ENCODE measurements around the gene SERPINB6.

The SERPINB6 gene

DNA sequence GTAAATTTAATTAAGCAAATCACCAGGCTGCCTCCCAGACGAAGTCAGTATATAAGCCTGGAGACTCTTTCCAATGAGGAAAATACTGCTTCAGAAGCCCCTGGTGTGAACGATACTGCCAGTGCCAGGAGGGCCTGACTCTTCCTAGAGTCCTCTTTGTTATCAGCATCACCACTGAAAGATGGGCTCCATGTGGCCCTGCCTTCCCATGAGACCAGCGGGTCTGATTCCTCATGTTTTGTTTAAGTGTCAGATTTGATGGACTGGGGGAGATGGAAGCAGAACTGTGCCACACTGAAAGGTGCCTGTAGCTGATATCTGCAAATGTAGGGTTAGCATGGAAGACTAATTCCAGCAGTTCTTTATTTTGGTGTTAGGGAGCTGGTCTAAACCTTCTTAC is 36.2 kb upstream of the SERPINB6 start:
- peaks cover 67% of the 10 kb centered on the region for H3K36me3 ChIP-seq (ENCODE audit: insufficient read depth, low read length)
- H3F3A ChIP-seq (ENCODE audit: insufficient read depth, low read length) = no peaks in the 10 kb centered on the region
- H3K9me3 ChIP-seq (ENCODE audit: low read length) = peaks cover 16% of the 10 kb centered on the region
- TF ChIP-seq, protein P1, sequence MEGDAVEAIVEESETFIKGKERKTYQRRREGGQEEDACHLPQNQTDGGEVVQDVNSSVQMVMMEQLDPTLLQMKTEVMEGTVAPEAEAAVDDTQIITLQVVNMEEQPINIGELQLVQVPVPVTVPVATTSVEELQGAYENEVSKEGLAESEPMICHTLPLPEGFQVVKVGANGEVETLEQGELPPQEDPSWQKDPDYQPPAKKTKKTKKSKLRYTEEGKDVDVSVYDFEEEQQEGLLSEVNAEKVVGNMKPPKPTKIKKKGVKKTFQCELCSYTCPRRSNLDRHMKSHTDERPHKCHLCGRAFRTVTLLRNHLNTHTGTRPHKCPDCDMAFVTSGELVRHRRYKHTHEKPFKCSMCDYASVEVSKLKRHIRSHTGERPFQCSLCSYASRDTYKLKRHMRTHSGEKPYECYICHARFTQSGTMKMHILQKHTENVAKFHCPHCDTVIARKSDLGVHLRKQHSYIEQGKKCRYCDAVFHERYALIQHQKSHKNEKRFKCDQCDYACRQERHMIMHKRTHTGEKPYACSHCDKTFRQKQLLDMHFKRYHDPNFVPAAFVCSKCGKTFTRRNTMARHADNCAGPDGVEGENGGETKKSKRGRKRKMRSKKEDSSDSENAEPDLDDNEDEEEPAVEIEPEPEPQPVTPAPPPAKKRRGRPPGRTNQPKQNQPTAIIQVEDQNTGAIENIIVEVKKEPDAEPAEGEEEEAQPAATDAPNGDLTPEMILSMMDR (IDR thresholded peaks at IDR 0.05; ENCODE audit: low read length) = no peak
- TF ChIP-seq EZH2 (IDR thresholded peaks at IDR 0.05; ENCODE audit: borderline replicate concordance, low read length) = no peak
- no peaks in the 10 kb centered on the region for H3K79me2 ChIP-seq (ENCODE audit: insufficient read depth, low read length)
- H3K27ac ChIP-seq (ENCODE audit: low read depth, low read length, poor library complexity, severe bottlenecking) = no peak overlapping the region
- no peak overlapping the region for H3K9ac ChIP-seq (ENCODE audit: low read length)
- no peaks in the 10 kb centered on the region for H4K20me1 ChIP-seq (ENCODE audit: insufficient read depth, low read length)
- no peak overlapping the region for H3K4me2 ChIP-seq (ENCODE audit: low read length)
- H3K4me3 ChIP-seq (ENCODE audit: low read depth, low read length, poor library complexity, severe bottlenecking) = no peak overlapping the region
- no peaks in the 10 kb centered on the region for H3K4me1 ChIP-seq (ENCODE audit: insufficient read depth, low read length, severe bottlenecking)
- H3K27me3 ChIP-seq (ENCODE audit: insufficient read depth, low read length) = no peaks in the 10 kb centered on the region
- H3K9me2 ChIP-seq (ENCODE audit: low read depth, low read length) = no peaks in the 10 kb centered on the region
- H2AFZ ChIP-seq (ENCODE audit: low read length) = no peak overlapping the region

DNA sequence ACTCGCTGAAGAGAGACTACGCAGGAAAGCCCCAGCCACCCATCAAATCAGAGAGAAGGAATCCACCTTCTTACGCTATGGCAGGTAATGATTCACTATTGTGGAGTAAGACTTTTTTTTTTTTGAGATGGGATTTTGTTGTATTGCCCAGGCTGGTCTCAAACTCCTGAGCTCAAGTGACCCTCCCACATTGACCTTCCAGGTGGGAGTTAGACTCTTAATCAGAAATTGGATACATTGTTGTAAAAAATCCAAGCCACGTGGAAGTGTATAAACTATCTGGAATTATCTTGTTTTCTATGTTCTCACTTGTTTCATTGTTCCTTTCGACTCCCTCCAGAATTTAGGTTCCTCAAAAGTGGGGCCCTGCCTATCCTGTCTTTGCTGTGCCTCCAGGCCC is 35.1 kb upstream of the SERPINB6 start:
- H3K27ac ChIP-seq (ENCODE audit: low read depth, low read length, poor library complexity, severe bottlenecking) = no peak overlapping the region
- H3K9me2 ChIP-seq (ENCODE audit: low read depth, low read length) = no peaks in the 10 kb centered on the region
- H2AFZ ChIP-seq (ENCODE audit: low read length) = no peak overlapping the region
- H3F3A ChIP-seq (ENCODE audit: insufficient read depth, low read length) = 0 out of 2 replicates have a peak, but pooled peaks cover 2% of the 10 kb centered on the region
- H4K20me1 ChIP-seq (ENCODE audit: insufficient read depth, low read length) = no peaks in the 10 kb centered on the region
- no peaks in the 10 kb centered on the region for H3K79me2 ChIP-seq (ENCODE audit: insufficient read depth, low read length)
- no peaks in the 10 kb centered on the region for H3K27me3 ChIP-seq (ENCODE audit: insufficient read depth, low read length)
- H3K4me2 ChIP-seq (ENCODE audit: low read length) = no peak overlapping the region
- TF ChIP-seq, protein P1 (IDR thresholded peaks at IDR 0.05; ENCODE audit: low read length) = no peak
- no peak for TF ChIP-seq EZH2 (IDR thresholded peaks at IDR 0.05; ENCODE audit: borderline replicate concordance, low read length)
- peaks cover 56% of the 10 kb centered on the region for H3K36me3 ChIP-seq (ENCODE audit: insufficient read depth, low read length)
- H3K4me3 ChIP-seq (ENCODE audit: low read depth, low read length, poor library complexity, severe bottlenecking) = no peak overlapping the region
- H3K9ac ChIP-seq (ENCODE audit: low read length) = no peak overlapping the region
- H3K9me3 ChIP-seq (ENCODE audit: low read length) = peaks cover 5% of the 10 kb centered on the region
- no peaks in the 10 kb centered on the region for H3K4me1 ChIP-seq (ENCODE audit: insufficient read depth, low read length, severe bottlenecking)

DNA sequence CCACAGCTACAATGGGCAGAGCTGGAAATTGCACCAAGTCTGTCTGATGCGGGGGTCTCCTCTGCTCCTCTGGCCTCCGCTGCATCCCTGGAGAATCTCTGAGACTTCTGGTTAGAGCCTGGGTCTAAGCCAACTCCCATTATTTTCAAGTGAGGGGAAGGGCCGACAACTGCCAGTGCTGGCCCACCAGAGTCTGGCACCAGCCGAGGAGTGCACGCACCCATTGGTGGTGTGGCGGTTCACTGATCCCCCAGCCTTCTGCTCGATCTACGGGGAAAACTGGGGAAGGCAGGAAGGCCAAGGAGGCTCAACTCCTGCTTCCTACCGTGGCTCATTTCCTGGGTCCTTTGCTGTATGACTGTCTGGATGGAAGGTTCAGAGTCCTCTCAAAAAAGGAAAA is 34.5 kb upstream of the SERPINB6 start:
- Histone ChIP-seq H3K27me3 (ENCODE audit: insufficient read depth, low read length) (no peaks in the 10 kb centered on the region), H3K36me3 (ENCODE audit: insufficient read depth, low read length) (peaks cover 50% of the 10 kb centered on the region), H3K4me3 (ENCODE audit: low read depth, low read length, poor library complexity, severe bottlenecking) (no peak overlapping the region), H3K9ac (ENCODE audit: low read length) (no peak overlapping the region), H3F3A (ENCODE audit: insufficient read depth, low read length) (0 out of 2 replicates have a peak, but pooled peaks cover 5% of the 10 kb centered on the region), H3K79me2 (ENCODE audit: insufficient read depth, low read length) (no peaks in the 10 kb centered on the region), H3K4me1 (ENCODE audit: insufficient read depth, low read length, severe bottlenecking) (peaks cover under 1% of the 10 kb centered on the region), H3K9me3 (ENCODE audit: low read length) (no peaks in the 10 kb centered on the region; the same call in 1 of the 2 replicates), H3K27ac (ENCODE audit: low read depth, low read length, poor library complexity, severe bottlenecking) (no peak overlapping the region), H4K20me1 (ENCODE audit: insufficient read depth, low read length) (no peaks in the 10 kb centered on the region), H3K9me2 (ENCODE audit: low read depth, low read length) (no peaks in the 10 kb centered on the region), H2AFZ (ENCODE audit: low read length) (no peak overlapping the region), H3K4me2 (ENCODE audit: low read length) (no peak overlapping the region)
- no peak for TF ChIP-seq EZH2 (IDR thresholded peaks at IDR 0.05; ENCODE audit: borderline replicate concordance, low read length)
- TF ChIP-seq, protein P1 (IDR thresholded peaks at IDR 0.05; ENCODE audit: low read length) = no peak
